ENCODE data around the gene RIMS4.

The RIMS4 gene

DNA sequence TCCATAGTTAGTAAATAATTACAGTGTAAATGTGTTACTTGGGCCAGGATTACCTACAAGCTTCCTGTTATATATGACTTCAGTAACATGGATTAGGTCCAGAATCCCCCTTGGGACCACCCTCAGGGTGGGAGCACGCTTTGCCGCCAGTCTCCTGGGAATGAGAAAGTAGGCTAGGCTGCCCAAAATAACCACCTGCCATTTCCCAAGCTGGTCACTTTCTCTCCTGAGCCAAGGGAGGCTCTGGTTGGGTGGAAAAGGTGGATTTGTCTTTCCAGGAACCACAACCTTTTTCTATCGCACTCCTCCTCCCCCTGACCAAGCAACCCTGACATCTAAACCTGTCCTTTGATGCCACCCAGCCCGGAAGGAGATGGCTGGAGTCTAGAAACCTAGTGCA is 9.6 kb upstream of the RIMS4 start:
- TF ChIP-seq GABPA (IDR thresholded peaks at IDR 0.05; ENCODE audit: low read depth) (no peak), SPI1 (IDR thresholded peaks at IDR 0.05; ENCODE audit: borderline replicate concordance, low read depth) (no peak), POLR2AphosphoS5 (IDR thresholded peaks at IDR 0.05; ENCODE audit: low read depth) (no peak)
- TF ChIP-seq, protein P1, sequence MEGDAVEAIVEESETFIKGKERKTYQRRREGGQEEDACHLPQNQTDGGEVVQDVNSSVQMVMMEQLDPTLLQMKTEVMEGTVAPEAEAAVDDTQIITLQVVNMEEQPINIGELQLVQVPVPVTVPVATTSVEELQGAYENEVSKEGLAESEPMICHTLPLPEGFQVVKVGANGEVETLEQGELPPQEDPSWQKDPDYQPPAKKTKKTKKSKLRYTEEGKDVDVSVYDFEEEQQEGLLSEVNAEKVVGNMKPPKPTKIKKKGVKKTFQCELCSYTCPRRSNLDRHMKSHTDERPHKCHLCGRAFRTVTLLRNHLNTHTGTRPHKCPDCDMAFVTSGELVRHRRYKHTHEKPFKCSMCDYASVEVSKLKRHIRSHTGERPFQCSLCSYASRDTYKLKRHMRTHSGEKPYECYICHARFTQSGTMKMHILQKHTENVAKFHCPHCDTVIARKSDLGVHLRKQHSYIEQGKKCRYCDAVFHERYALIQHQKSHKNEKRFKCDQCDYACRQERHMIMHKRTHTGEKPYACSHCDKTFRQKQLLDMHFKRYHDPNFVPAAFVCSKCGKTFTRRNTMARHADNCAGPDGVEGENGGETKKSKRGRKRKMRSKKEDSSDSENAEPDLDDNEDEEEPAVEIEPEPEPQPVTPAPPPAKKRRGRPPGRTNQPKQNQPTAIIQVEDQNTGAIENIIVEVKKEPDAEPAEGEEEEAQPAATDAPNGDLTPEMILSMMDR (IDR thresholded peaks at IDR 0.05; ENCODE audit: insufficient read depth, low read length) = no peak
- TF ChIP-seq, protein P2, sequence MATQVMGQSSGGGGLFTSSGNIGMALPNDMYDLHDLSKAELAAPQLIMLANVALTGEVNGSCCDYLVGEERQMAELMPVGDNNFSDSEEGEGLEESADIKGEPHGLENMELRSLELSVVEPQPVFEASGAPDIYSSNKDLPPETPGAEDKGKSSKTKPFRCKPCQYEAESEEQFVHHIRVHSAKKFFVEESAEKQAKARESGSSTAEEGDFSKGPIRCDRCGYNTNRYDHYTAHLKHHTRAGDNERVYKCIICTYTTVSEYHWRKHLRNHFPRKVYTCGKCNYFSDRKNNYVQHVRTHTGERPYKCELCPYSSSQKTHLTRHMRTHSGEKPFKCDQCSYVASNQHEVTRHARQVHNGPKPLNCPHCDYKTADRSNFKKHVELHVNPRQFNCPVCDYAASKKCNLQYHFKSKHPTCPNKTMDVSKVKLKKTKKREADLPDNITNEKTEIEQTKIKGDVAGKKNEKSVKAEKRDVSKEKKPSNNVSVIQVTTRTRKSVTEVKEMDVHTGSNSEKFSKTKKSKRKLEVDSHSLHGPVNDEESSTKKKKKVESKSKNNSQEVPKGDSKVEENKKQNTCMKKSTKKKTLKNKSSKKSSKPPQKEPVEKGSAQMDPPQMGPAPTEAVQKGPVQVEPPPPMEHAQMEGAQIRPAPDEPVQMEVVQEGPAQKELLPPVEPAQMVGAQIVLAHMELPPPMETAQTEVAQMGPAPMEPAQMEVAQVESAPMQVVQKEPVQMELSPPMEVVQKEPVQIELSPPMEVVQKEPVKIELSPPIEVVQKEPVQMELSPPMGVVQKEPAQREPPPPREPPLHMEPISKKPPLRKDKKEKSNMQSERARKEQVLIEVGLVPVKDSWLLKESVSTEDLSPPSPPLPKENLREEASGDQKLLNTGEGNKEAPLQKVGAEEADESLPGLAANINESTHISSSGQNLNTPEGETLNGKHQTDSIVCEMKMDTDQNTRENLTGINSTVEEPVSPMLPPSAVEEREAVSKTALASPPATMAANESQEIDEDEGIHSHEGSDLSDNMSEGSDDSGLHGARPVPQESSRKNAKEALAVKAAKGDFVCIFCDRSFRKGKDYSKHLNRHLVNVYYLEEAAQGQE (IDR thresholded peaks at IDR 0.05; ENCODE audit: insufficient replicate concordance, low read depth) = no peak
- no peak for DNase-seq (ENCODE audit: low read depth in 1 of 2, low spot score in 1 of 2)
- Histone ChIP-seq H3K27ac (replicated peaks) (no peak overlapping the region), H3K4me3 (replicated peaks; ENCODE audit: insufficient read depth, low read length) (no peak overlapping the region), H3K27me3 (ENCODE audit: insufficient read depth, poor library complexity, severe bottlenecking) (no peaks in the 10 kb centered on the region)

DNA sequence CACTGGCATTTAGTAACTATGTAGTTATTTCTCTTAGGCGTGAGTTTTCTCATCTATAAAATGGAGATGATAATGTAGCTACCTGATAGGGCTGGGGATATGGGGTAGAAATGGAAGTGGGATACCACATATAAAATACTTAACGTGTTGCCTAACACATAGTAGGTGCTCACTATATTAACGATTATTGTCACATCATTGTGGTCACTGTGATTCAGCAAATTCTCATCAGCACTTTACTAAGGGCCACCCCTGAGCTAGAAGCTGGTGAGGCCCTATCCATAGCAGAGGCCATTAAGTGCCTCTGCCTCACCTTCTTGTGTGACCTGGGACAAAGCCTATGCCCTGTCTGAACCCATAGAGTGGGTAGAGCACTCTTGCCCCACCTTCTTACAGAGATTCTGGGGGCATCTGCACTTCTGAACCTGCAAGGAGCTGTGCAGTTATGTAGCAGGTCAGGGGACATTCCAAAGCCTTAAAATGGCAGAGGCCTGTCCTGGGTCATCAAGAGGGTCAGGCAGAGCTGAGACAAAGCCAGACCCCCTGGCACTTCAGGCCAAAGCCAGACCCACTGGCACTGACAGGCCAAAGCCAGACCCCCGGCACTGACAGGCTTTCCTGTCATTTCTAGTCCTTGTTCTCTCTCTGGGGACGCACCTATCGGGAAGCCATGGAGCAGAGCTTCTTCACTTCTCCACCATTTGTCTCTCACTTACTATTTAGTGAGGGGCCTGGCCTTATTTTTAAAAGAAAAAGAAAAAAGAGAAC is 7.0 kb upstream of the RIMS4 start:
- TF ChIP-seq SPI1 (IDR thresholded peaks at IDR 0.05; ENCODE audit: borderline replicate concordance, low read depth) = no peak
- TF ChIP-seq, protein P1 (IDR thresholded peaks at IDR 0.05; ENCODE audit: insufficient read depth, low read length) = no peak
- TF ChIP-seq, protein P2 (IDR thresholded peaks at IDR 0.05; ENCODE audit: insufficient replicate concordance, low read depth) = no peak
- TF ChIP-seq POLR2AphosphoS5 (IDR thresholded peaks at IDR 0.05; ENCODE audit: low read depth) = no peak
- no peak for TF ChIP-seq GABPA (IDR thresholded peaks at IDR 0.05; ENCODE audit: low read depth)
- H3K27me3 ChIP-seq (ENCODE audit: insufficient read depth, poor library complexity, severe bottlenecking) = no peaks in the 10 kb centered on the region
- DNase-seq (ENCODE audit: low read depth in 1 of 2, low spot score in 1 of 2) = no peak
- H3K4me3 ChIP-seq (replicated peaks; ENCODE audit: insufficient read depth, low read length) = no peak overlapping the region
- no peak overlapping the region for H3K27ac ChIP-seq (replicated peaks)

DNA sequence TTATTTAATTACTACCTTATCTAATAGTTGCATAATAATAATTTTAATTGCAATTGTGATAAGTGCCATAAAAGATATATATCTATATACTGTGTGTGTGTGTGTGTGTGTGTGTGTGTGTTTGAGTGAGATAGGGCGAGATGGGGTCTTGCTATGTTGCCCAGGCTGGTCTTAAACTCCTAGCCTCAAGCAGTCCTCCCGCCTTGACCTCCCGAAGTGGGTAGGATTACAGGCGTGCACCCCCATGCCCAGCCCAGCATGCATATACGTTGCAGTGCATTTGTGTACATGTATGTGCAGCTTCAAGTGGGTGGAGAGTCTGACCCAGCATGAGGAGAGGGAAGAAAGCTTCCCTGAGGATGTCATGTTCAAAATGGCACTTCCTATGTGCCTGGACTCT is 4.6 kb upstream of the RIMS4 start:
- no peak for DNase-seq (ENCODE audit: low read depth in 1 of 2, low spot score in 1 of 2)
- Histone ChIP-seq H3K27me3 (ENCODE audit: insufficient read depth, poor library complexity, severe bottlenecking) (peaks cover 16% of the 10 kb centered on the region), H3K4me3 (replicated peaks; ENCODE audit: insufficient read depth, low read length) (no peak overlapping the region), H3K27ac (replicated peaks) (no peak overlapping the region)
- TF ChIP-seq POLR2AphosphoS5 (IDR thresholded peaks at IDR 0.05; ENCODE audit: low read depth) (no peak), GABPA (IDR thresholded peaks at IDR 0.05; ENCODE audit: low read depth) (no peak), SPI1 (IDR thresholded peaks at IDR 0.05; ENCODE audit: borderline replicate concordance, low read depth) (no peak)
- TF ChIP-seq, protein P2 (IDR thresholded peaks at IDR 0.05; ENCODE audit: insufficient replicate concordance, low read depth) = no peak
- TF ChIP-seq, protein P1 (IDR thresholded peaks at IDR 0.05; ENCODE audit: insufficient read depth, low read length) = no peak

Data from HL-60 (cell line).